Astrocyte of the spinal cord (primary cell): ENCODE data around the gene P4HTM.
A peak's percentile ranks its signal among the peaks of the same experiment; 100 is the strongest.
"Not testable (repeated sequence)": the region's sequence is repeated elsewhere in the genome, so short reads cannot be mapped to it uniquely, and the experiment has no call there.

Source experiments
- DNase-seq: peaks from one replicate; pipeline ENCODE4 v3.0.0; 2011; ENCODE audit warnings: low read depth, low spot score
- H3K4me3 ChIP-seq: 2 replicates; pipeline ENCODE4 v1.5.1; 2011; ENCODE audit warnings: low read depth, mild to moderate bottlenecking, low read length, moderate library complexity
- CTCF ChIP-seq: IDR thresholded peaks from 2 replicates; pipeline ENCODE4 v1.5.1; 2012; ENCODE audit warnings: low read depth, mild to moderate bottlenecking, low read length, inconsistent platforms
- in situ Hi-C: cut with HindIII; loops from 2 replicates; pipeline ENCODE4 v1.10.0; 2017; ENCODE audit warnings: low sequenced_read_pairs

Gene P4HTM

GRCh38 chr3:49007068-49007770 lies 17.2 kb downstream of the P4HTM start, which contains the start of gene WDR6:
Gene WDR6 (plus strand): TSS chr3:49007391. CDS start chr3:49007432, 41 bp downstream.
- H3K4me3 ChIP-seq: peak within 1 kb of the TSS; percentile 94
- peak; percentile 39 for TF ChIP-seq CTCF
- in situ Hi-C loops: no loop called here

GRCh38 chr3:49007771-49008528 lies 17.9 kb downstream of the P4HTM start:
- TF ChIP-seq CTCF: no peak
- in situ Hi-C loops: no loop called here

More at GRCh38 chr3:49007068-49007770, 17.2 kb downstream of the P4HTM start, which contains the start of gene WDR6:
- peak; percentile 99 for DNase-seq

GRCh38 chr3:49008627-49009026 lies 18.6 kb downstream of the P4HTM start:
- in situ Hi-C loops, DNase-seq: not testable (repeated sequence)
- H3K4me3 ChIP-seq: peak overlapping the region; percentile 94

More at GRCh38 chr3:49007771-49008528, 17.9 kb downstream of the P4HTM start:
- H3K4me3 ChIP-seq: peak overlapping the region; percentile 94
- peak; percentile 86 for DNase-seq

GRCh38 chr3:49009396-49009795 lies 19.4 kb downstream of the P4HTM start:
- no peak for TF ChIP-seq CTCF
- in situ Hi-C loops: no loop called here
- no peak overlapping the region for H3K4me3 ChIP-seq
- no peak for DNase-seq

- no peak for DNase-seq
- H3K4me3 ChIP-seq: no peak overlapping the region
- in situ Hi-C loops: no loop called here
- TF ChIP-seq CTCF: no peak
Measured at GRCh38 chr3:49012441-49013017, 22.5 kb downstream of the P4HTM start.

- in situ Hi-C loops: no loop called here
Measured at GRCh38 chr3:49013113-49013737, 23.2 kb downstream of the P4HTM start.

More at GRCh38 chr3:49013113-49013737, 23.2 kb downstream of the P4HTM start:
- H3K4me3 ChIP-seq: no peak overlapping the region
- no peak for DNase-seq
- TF ChIP-seq CTCF: no peak
